Measurements from ENCODE around the gene HERPUD1. TPM values are rescaled to one million over a fixed set of nuclear protein-coding genes. Genes with fewer than 3 reads are reported as not detected.
"Not testable (repeated sequence)": the region's sequence is repeated elsewhere in the genome, so short reads cannot be mapped to it uniquely, and the experiment has no call there.

Gene HERPUD1
- total and polyA plus RNA-seq, 4 donors = 52.5 to 173 (median 108) TPM

DNA sequence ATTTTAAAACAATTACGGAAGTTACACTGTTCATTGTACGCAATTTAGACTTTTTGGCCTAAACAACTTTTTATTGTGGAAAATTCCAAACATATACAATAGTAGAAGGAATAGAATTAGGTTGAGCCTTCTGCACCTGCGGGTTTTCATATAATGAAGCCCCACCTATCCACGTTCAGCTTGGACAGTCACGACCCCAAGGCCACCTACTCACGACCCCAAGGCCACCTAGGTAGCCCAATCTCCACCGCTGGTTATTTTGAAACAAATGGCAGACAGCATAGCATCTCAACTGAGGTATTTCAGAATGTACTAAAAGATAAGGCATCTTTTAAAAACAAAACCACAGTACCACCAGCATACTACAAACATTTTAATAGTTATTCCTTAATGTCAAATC lies 58.0 kb downstream of the HERPUD1 start:
- Histone ChIP-seq H3K4me3 (ENCODE audit: low read length in 2 of 2) (peak overlapping the region; percentile 69 to 77), H3K27me3 (ENCODE audit: control insufficient read depth in 1 of 2, insufficient read depth in 2 of 2, low read length in 1 of 2) (no peaks in the 10 kb centered on the region), H3K9me3 (ENCODE audit: control insufficient read depth, low read length) (no peaks in the 10 kb centered on the region), H3K36me3 (ENCODE audit: control insufficient read depth in 1 of 2, insufficient read depth in 2 of 2, low read length in 1 of 2) (no peaks in the 10 kb centered on the region), H3K27ac (ENCODE audit: low read depth in 1 of 2, low read length in 2 of 2) (peak overlapping the region in 1 of 2 donors; percentile 18), H3K4me1 (ENCODE audit: control insufficient read depth in 1 of 2, insufficient read depth in 2 of 2, low read length in 2 of 2) (no peaks in the 10 kb centered on the region)
- ATAC-seq (ENCODE audit: low FRiP score) (no peak), DNase-seq (peak in 1 of 2 donors; percentile 24)
- 36% methylated on average over 7 of the region's 7 CpGs for WGBS, 2 donors
- intact Hi-C loops (cut with DNase I) = loop anchor here in 1 of 2 donors (5.0 kb wide), 1 partner anchor 58 kb away; the partner anchor contains the start of gene HERPUD1

DNA sequence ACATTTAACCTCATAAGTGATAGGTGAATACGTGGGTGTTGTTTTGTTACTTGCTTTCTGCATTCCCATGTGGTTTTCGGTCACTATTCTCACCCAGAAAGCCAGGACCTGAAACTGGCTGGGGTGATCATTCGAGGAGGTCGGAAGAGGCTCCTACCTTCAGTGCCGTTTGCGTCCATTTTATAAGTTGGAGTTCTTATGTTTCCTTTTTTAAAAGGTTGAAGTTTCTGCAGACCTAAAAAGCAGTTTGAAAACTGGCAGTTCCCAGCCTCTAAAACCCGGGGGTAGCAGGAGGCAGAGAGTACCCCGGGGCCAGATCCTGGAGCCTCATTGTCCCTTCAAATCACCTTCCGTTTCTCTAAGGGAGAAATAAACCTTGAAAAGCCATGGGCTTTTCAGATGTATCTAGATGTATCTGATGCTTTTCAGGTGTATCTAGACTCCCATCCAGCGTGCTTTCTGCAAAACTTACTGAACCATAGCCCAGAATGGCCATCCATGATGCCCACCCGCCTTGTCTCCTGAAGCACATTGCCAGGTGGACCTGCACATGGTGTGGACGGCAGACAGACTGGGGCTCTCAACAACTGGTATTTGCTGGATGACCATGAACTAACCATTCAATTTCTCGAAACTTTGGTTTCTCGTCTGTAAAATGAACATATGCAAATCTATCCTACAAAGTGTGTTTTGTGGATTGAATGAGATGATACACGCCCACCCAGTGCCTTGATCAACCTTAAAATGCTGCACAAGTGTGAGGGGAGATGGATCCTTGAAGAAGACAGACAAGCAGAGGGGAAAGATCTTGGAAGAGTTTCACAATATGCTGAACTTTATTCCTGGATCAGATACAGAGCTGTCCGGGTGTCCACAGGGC lies 58.7 kb downstream of the HERPUD1 start:
- H3K27ac ChIP-seq (ENCODE audit: low read depth in 1 of 2, low read length in 2 of 2) = no peak overlapping the region
- DNase-seq = peak; percentile 20 to 56
- no peaks in the 10 kb centered on the region for H3K4me1 ChIP-seq (ENCODE audit: control insufficient read depth in 1 of 2, insufficient read depth in 2 of 2, low read length in 2 of 2)
- intact Hi-C loops (cut with DNase I) = no loop called here
- no peaks in the 10 kb centered on the region for H3K27me3 ChIP-seq (ENCODE audit: control insufficient read depth in 1 of 2, insufficient read depth in 2 of 2, low read length in 1 of 2)
- ATAC-seq (ENCODE audit: low FRiP score) = no peak
- H3K9me3 ChIP-seq (ENCODE audit: control insufficient read depth, low read length) = no peaks in the 10 kb centered on the region
- no peaks in the 10 kb centered on the region for H3K36me3 ChIP-seq (ENCODE audit: control insufficient read depth in 1 of 2, insufficient read depth in 2 of 2, low read length in 1 of 2)
- 80 to 81% methylated on average over 16 of the region's 16 CpGs for WGBS, 2 donors
- H3K4me3 ChIP-seq (ENCODE audit: low read length in 2 of 2) = no peak overlapping the region

DNA sequence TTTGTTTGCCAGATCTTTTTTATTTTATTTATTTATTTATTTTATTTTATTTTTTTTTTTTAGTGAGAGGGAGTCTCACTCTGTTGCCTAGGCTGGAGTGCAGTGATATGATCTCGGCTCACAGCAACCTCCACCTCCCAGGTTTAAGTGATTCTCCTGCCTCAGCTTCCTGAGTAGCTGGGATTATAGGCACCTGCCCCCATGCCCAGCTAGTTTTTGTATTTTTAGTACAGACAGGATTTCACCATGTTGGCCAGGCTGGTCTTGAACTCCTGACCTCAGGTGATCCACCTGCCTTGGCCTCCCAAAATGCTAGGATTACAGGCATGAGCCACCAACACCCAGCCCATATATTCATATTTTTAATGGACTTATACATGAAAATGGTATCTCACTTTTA lies 60.5 kb downstream of the HERPUD1 start:
- DNase-seq; H3K27ac ChIP-seq (ENCODE audit: low read depth in 1 of 2, low read length in 2 of 2); intact Hi-C loops (cut with DNase I): not testable (repeated sequence)

DNA sequence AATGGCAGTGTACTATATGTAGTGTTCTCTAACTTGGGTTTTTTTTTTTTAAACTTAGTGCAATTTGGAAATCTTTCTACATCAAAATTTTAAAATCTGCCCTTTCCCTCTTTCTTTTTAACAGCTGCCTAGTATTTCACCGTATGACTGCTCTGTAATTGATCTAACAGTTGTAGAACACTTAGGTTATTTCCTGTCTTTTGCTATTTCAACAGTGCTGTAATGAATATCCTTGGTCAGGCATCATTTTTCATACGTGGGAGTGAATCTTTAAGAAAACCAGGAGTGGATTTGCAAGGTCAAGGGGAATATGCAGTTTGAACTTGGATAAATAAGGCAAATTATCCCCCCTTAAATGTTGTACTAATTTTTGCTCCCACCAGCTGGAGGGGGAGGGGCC lies 61.3 kb downstream of the HERPUD1 start:
- no peak overlapping the region for H3K27ac ChIP-seq (ENCODE audit: low read depth in 1 of 2, low read length in 2 of 2)
- no peak for ATAC-seq (ENCODE audit: low FRiP score)
- H3K9me3 ChIP-seq (ENCODE audit: control insufficient read depth, low read length) = no peaks in the 10 kb centered on the region
- H3K27me3 ChIP-seq (ENCODE audit: control insufficient read depth in 1 of 2, insufficient read depth in 2 of 2, low read length in 1 of 2) = no peaks in the 10 kb centered on the region
- H3K4me1 ChIP-seq (ENCODE audit: control insufficient read depth in 1 of 2, insufficient read depth in 2 of 2, low read length in 2 of 2) = no peaks in the 10 kb centered on the region
- no peak for DNase-seq
- intact Hi-C loops (cut with DNase I) = no loop called here
- no peak overlapping the region for H3K4me3 ChIP-seq (ENCODE audit: low read length in 2 of 2)
- 52 to 54% methylated on average over 2 of the region's 2 CpGs for WGBS, 2 donors
- no peaks in the 10 kb centered on the region for H3K36me3 ChIP-seq (ENCODE audit: control insufficient read depth in 1 of 2, insufficient read depth in 2 of 2, low read length in 1 of 2)

More for the DNA sequence above, 60.5 kb downstream of the HERPUD1 start:
- H3K9me3 ChIP-seq (ENCODE audit: control insufficient read depth, low read length); ATAC-seq (ENCODE audit: low FRiP score); H3K27me3 ChIP-seq (ENCODE audit: control insufficient read depth in 1 of 2, insufficient read depth in 2 of 2, low read length in 1 of 2); H3K4me1 ChIP-seq (ENCODE audit: control insufficient read depth in 1 of 2, insufficient read depth in 2 of 2, low read length in 2 of 2); H3K36me3 ChIP-seq (ENCODE audit: control insufficient read depth in 1 of 2, insufficient read depth in 2 of 2, low read length in 1 of 2); H3K4me3 ChIP-seq (ENCODE audit: low read length in 2 of 2): not testable (repeated sequence)
- WGBS, 2 donors = 92 to 100% methylated on average over 1 of the region's 1 CpG

DNA sequence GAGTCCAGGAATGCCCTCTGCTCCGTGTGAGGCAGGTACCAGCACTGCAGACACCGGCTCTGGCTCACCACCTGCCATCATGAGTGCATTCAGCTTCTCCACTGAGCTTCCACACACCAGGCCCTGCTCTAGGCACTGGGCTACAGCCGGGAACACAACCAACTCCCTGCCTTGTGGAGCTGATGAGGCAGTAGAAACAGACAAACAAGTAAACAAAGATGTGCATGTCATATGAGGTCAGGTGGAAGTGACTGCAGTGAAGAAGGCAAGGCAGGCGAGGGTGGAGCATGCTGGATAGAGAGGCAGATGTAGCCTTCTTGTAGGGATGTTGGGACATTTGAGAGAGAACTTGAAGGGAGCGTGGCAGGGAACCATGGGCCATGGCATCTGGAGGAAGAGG lies 62.4 kb downstream of the HERPUD1 start:
- no peaks in the 10 kb centered on the region for H3K4me1 ChIP-seq (ENCODE audit: control insufficient read depth in 1 of 2, insufficient read depth in 2 of 2, low read length in 2 of 2)
- peak in 1 of 2 donors; percentile 63 for DNase-seq

More for the DNA sequence above, 62.4 kb downstream of the HERPUD1 start:
- Histone ChIP-seq H3K9me3 (ENCODE audit: control insufficient read depth, low read length) (no peaks in the 10 kb centered on the region), H3K27ac (ENCODE audit: low read depth in 1 of 2, low read length in 2 of 2) (no peak overlapping the region), H3K27me3 (ENCODE audit: control insufficient read depth in 1 of 2, insufficient read depth in 2 of 2, low read length in 1 of 2) (no peaks in the 10 kb centered on the region), H3K36me3 (ENCODE audit: control insufficient read depth in 1 of 2, insufficient read depth in 2 of 2, low read length in 1 of 2) (no peaks in the 10 kb centered on the region), H3K4me3 (ENCODE audit: low read length in 2 of 2) (no peak overlapping the region)
- no peak for ATAC-seq (ENCODE audit: low FRiP score)
- WGBS, 2 donors = 92 to 95% methylated on average over 5 of the region's 5 CpGs
- intact Hi-C loops (cut with DNase I) = no loop called here

Small RNAs within 50 kb of the gene (microRNA-seq; reads per million reads assigned to microRNA genes)
- 0 reads per million in 2 donors for gene MIR6863

Other genes with a start within 250 kb of the HERPUD1 start
- gene MT1X, start 249.7 kb upstream of the HERPUD1 start, total RNA-seq = 100 to 1,000 TPM in 1 of 2 donors, 10 to 100 TPM in 1; 62.0 to 559 TPM
- 1,000 to 10,000 TPM in 1 of 2 donors, 100 to 1,000 TPM in 1; 277 to 1,132 TPM for gene MT1X, start 249.7 kb upstream of the HERPUD1 start, polyA plus RNA-seq
- gene NUP93, start 202.0 kb upstream of the HERPUD1 start, total RNA-seq = 10 to 100 TPM; 53.7 to 57.5 TPM
- gene NUP93, start 202.0 kb upstream of the HERPUD1 start, polyA plus RNA-seq = 10 to 100 TPM; 32.9 to 33.8 TPM
- not detected for gene SLC12A3, start 66.9 kb upstream of the HERPUD1 start, total RNA-seq
- not detected for gene SLC12A3, start 66.9 kb upstream of the HERPUD1 start, polyA plus RNA-seq
- 1 to 10 TPM in 1 of 2 donors, under 1 TPM in 1; 0.49 to 1.3 TPM for gene CETP, start 29.8 kb downstream of the HERPUD1 start, total RNA-seq
- gene CETP, start 29.8 kb downstream of the HERPUD1 start, polyA plus RNA-seq = not detected
- 10 to 100 TPM; 49.3 to 82.9 TPM for gene NLRC5, start 57.4 kb downstream of the HERPUD1 start, total RNA-seq
- 10 to 100 TPM in 1 of 2 donors, 1 to 10 TPM in 1; 4.9 to 22.6 TPM for gene NLRC5, start 57.4 kb downstream of the HERPUD1 start, polyA plus RNA-seq
- 10 to 100 TPM; 29.4 to 37.1 TPM for gene CPNE2, start 160.4 kb downstream of the HERPUD1 start, total RNA-seq
- 10 to 100 TPM; 19.0 to 21.4 TPM for gene CPNE2, start 160.4 kb downstream of the HERPUD1 start, polyA plus RNA-seq

Data from aorta (tissue), 5 donors.